ENCODE data around the gene PPIL6.

GRCh38 chr6:109420751-109421150, 19.7 kb downstream of the PPIL6 start:
- TF ChIP-seq EZH2 (IDR thresholded peaks at IDR 0.05; ENCODE audit: borderline replicate concordance) = no peak
- TF ChIP-seq, protein P1, sequence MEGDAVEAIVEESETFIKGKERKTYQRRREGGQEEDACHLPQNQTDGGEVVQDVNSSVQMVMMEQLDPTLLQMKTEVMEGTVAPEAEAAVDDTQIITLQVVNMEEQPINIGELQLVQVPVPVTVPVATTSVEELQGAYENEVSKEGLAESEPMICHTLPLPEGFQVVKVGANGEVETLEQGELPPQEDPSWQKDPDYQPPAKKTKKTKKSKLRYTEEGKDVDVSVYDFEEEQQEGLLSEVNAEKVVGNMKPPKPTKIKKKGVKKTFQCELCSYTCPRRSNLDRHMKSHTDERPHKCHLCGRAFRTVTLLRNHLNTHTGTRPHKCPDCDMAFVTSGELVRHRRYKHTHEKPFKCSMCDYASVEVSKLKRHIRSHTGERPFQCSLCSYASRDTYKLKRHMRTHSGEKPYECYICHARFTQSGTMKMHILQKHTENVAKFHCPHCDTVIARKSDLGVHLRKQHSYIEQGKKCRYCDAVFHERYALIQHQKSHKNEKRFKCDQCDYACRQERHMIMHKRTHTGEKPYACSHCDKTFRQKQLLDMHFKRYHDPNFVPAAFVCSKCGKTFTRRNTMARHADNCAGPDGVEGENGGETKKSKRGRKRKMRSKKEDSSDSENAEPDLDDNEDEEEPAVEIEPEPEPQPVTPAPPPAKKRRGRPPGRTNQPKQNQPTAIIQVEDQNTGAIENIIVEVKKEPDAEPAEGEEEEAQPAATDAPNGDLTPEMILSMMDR (IDR thresholded peaks at IDR 0.05; ENCODE audit: poor library complexity) = no peak
- TF ChIP-seq EZH2phosphoT487 (IDR thresholded peaks at IDR 0.05; ENCODE audit: low read depth, severe bottlenecking, unreplicated experiment) = no peak

Measured in hepatocyte (in vitro differentiated cells).